HG02885 (cell line): ENCODE data around the gene DNAJC16.
"Not testable (repeated sequence)": the region's sequence is repeated elsewhere in the genome, so short reads cannot be mapped to it uniquely, and the experiment has no call there.

Source experiments
- ATAC-seq: cut with Tn5 transposase; IDR thresholded peaks from one replicate; pipeline ENCODE4 v1.9.1; 2021; ENCODE audit warnings: mild to moderate bottlenecking; ENCODE audit not compliant: unreplicated experiment, poor library complexity

Gene DNAJC16

GRCh38 chr1:15526490-15527339 is at the start of gene DNAJC16:
Gene DNAJC16 (plus strand): TSS chr1:15526848. CDS start chr1:15529106, 2,258 bp downstream.
- peak; percentile 48 for ATAC-seq

- ATAC-seq, result no peak
Measured at GRCh38 chr1:15476927-15477326, 49.7 kb upstream of the DNAJC16 start.

- ATAC-seq, result no peak
Measured at GRCh38 chr1:15477646-15478212, 48.9 kb upstream of the DNAJC16 start.

- no peak for ATAC-seq
Measured at GRCh38 chr1:15479654-15480347, 46.8 kb upstream of the DNAJC16 start.

GRCh38 chr1:15482455-15482854 is 44.2 kb upstream of the DNAJC16 start:
- ATAC-seq, result not testable (repeated sequence)

GRCh38 chr1:15482983-15483543 is 43.6 kb upstream of the DNAJC16 start:
- not testable (repeated sequence) for ATAC-seq

- ATAC-seq, result no peak
Measured at GRCh38 chr1:15483971-15484370, 42.7 kb upstream of the DNAJC16 start.

GRCh38 chr1:15484443-15484842 is 42.2 kb upstream of the DNAJC16 start:
- ATAC-seq, result not testable (repeated sequence)

- ATAC-seq, result no peak
Measured at GRCh38 chr1:15485636-15486035, 41.0 kb upstream of the DNAJC16 start.

GRCh38 chr1:15486844-15487610 is 39.6 kb upstream of the DNAJC16 start:
- ATAC-seq, result not testable (repeated sequence)

- ATAC-seq, result no peak
Measured at GRCh38 chr1:15488371-15488770, 38.3 kb upstream of the DNAJC16 start.

GRCh38 chr1:15489052-15489736 is 37.5 kb upstream of the DNAJC16 start:
- no peak for ATAC-seq

GRCh38 chr1:15491010-15491409 is 35.6 kb upstream of the DNAJC16 start:
- ATAC-seq, result not testable (repeated sequence)

- no peak for ATAC-seq
Measured at GRCh38 chr1:15492596-15492995, 34.1 kb upstream of the DNAJC16 start.

GRCh38 chr1:15493869-15494390 is 32.7 kb upstream of the DNAJC16 start:
- ATAC-seq, result no peak

GRCh38 chr1:15500184-15501178 is 26.2 kb upstream of the DNAJC16 start:
- ATAC-seq, result no peak

GRCh38 chr1:15501208-15502032 is 25.2 kb upstream of the DNAJC16 start:
- ATAC-seq, result no peak
